A549 (cell line): ENCODE measurements around the gene C5.

Experiments used
- CTCF ChIP-seq: fragments of >200 bp; sonication (Bioruptor Twin); formaldehyde crosslinking; IDR thresholded peaks from 3 replicates; pipeline ENCODE4 v1.5.1; 2016
- E2F6 ChIP-seq: IDR thresholded peaks from 2 replicates; pipeline ENCODE4 v1.6.1; 2012; ENCODE audit warnings: low read depth, borderline replicate concordance
- EHF ChIP-seq: fragments of 250-450 bp; sonication (Bioruptor Pico); IDR thresholded peaks from 2 replicates; pipeline ENCODE4 v1.5.0; 2020; ENCODE audit warnings: mild to moderate bottlenecking
- EP300 ChIP-seq, 2 experiments: fragments of >200 bp; sonication (Bioruptor Twin); formaldehyde crosslinking; IDR thresholded peaks; 2 replicates in 1 of 2; 3 replicates in 1 of 2; pipeline ENCODE4 v1.6.1; 2016 to 2017
- HDAC2 ChIP-seq: fragments of 200-600 bp; sonication (generic); IDR thresholded peaks from 2 replicates; pipeline ENCODE4 v1.6.1; 2016
- JUN ChIP-seq, 2 experiments: fragments of >200 bp; sonication (Bioruptor Twin); formaldehyde crosslinking; IDR thresholded peaks; 2 replicates in 1 of 2; 3 replicates in 1 of 2; pipeline ENCODE4 v1.6.1; 2016 to 2017
- MAX ChIP-seq: IDR thresholded peaks from 2 replicates; pipeline ENCODE4 v1.6.1; 2012
- MYC ChIP-seq: IDR thresholded peaks from 2 replicates; pipeline ENCODE4 v1.6.1; 2012; ENCODE audit warnings: mild to moderate bottlenecking, inconsistent platforms, low read length, improper control_type of control experiment, borderline replicate concordance
- POLR2A ChIP-seq: IDR thresholded peaks from 2 replicates; pipeline ENCODE4 v1.6.1; 2012; ENCODE audit warnings: mild to moderate bottlenecking, low read length
- REST ChIP-seq: fragments of 200-600 bp; sonication (generic); IDR thresholded peaks from 2 replicates; pipeline ENCODE4 v1.6.1; 2016; ENCODE audit warnings: antibody characterized with exemption, mild to moderate bottlenecking, moderate library complexity
- RFX5 ChIP-seq: fragments of 450-650 bp; IDR thresholded peaks from 2 replicates; pipeline ENCODE4 v1.7.1; 2014; ENCODE audit warnings: antibody characterized with exemption, mild to moderate bottlenecking, moderate library complexity
- ZFP36 ChIP-seq: fragments of 450-650 bp; IDR thresholded peaks from 2 replicates; pipeline ENCODE4 v1.6.1; 2014; ENCODE audit warnings: borderline replicate concordance; ENCODE audit not compliant: partially characterized antibody

GRCh38 chr9:120989065-120989464, 61.0 kb downstream of the C5 start:
- TF ChIP-seq CTCF (no peak), JUN (IDR thresholded peaks at IDR 0.05) (no peak), POLR2A (no peak), MYC (no peak), EHF (no peak), HDAC2 (no peak), E2F6 (no peak), EP300 (IDR thresholded peaks at IDR 0.05) (no peak), REST (no peak), MAX (no peak), RFX5 (no peak), ZFP36 (no peak)
